Stimulated activated naive CD8-positive, alpha-beta T cell treated with anti-CD3 and anti-CD28 coated beads, Interleukin-15, Interleukin-2, amounts not matched to agents 100 ng/mL and 50 ng/mL, for 24 hours (primary cell): ENCODE data around the gene TMC4.
A peak's percentile ranks its signal among the peaks of the same experiment; 100 is the strongest.
"Not testable (repeated sequence)": the region's sequence is repeated elsewhere in the genome, so short reads cannot be mapped to it uniquely, and the experiment has no call there.

Experiments used
- H3K27ac Mint-ChIP-seq: one replicate; pipeline ENCODE4 v1.8.0; 2021; ENCODE audit warnings: mild to moderate bottlenecking, mixed read lengths
- H3K27me3 Mint-ChIP-seq: one replicate; pipeline ENCODE4 v1.8.0; 2021; ENCODE audit warnings: mixed read lengths
- H3K36me3 Mint-ChIP-seq: one replicate; pipeline ENCODE4 v1.8.0; 2021; ENCODE audit warnings: low read depth, mixed read lengths
- H3K4me1 Mint-ChIP-seq: one replicate; pipeline ENCODE4 v1.8.0; 2021; ENCODE audit warnings: low read depth, mixed read lengths
- H3K4me3 Mint-ChIP-seq: one replicate; pipeline ENCODE4 v1.8.0; 2021; ENCODE audit warnings: mild to moderate bottlenecking, mixed read lengths
- H3K9me3 Mint-ChIP-seq: one replicate; pipeline ENCODE4 v1.8.0; 2021; ENCODE audit warnings: mixed read lengths

TMC4 gene

GRCh38 chr19:54207983-54208783, 35.2 kb upstream of the TMC4 start:
- peaks cover 86% of the 10 kb centered on the region for H3K4me1 Mint-ChIP-seq
- H3K27me3 Mint-ChIP-seq = no peaks in the 10 kb centered on the region
- H3K4me3 Mint-ChIP-seq = peak overlapping the region; percentile 70
- peak overlapping the region; percentile 89 for H3K27ac Mint-ChIP-seq
- H3K36me3 Mint-ChIP-seq = peaks cover 64% of the 10 kb centered on the region
- no peaks in the 10 kb centered on the region for H3K9me3 Mint-ChIP-seq

- peaks cover 70% of the 10 kb centered on the region for H3K36me3 Mint-ChIP-seq
- peak overlapping the region; percentile 70 for H3K4me3 Mint-ChIP-seq
- no peaks in the 10 kb centered on the region for H3K9me3 Mint-ChIP-seq
These were observed 34.7 kb upstream of the TMC4 start for GRCh38 chr19:54207676-54207982.

DNA sequence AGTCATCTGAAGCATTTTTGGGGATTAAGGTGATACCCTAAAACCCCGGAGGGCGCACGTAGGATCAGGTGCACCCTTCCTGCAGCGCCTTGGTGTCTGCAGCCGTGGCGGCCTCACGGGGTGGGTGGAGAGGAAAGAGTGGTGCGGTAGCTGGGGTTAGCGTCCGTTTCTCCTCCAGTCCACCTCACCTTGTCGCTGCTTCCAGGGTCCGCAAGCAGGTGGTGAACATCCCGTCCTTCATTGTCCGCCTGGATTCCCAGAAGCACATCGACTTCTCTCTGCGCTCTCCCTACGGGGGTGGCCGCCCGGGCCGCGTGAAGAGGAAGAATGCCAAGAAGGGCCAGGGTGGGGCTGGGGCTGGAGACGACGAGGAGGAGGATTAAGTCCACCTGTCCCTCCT, 34.2 kb upstream of the TMC4 start:
- Mint-ChIP-seq H3K27ac (peak overlapping the region; percentile 89), H3K36me3 (peaks cover 74% of the 10 kb centered on the region), H3K4me3 (peak overlapping the region; percentile 70), H3K4me1 (peaks cover 96% of the 10 kb centered on the region)
- not testable (repeated sequence) for H3K27me3 Mint-ChIP-seq, H3K9me3 Mint-ChIP-seq

More at GRCh38 chr19:54207676-54207982, 34.7 kb upstream of the TMC4 start:
- peaks cover 92% of the 10 kb centered on the region for H3K4me1 Mint-ChIP-seq
- peak overlapping the region; percentile 89 for H3K27ac Mint-ChIP-seq
- H3K27me3 Mint-ChIP-seq = no peaks in the 10 kb centered on the region

- peak overlapping the region; percentile 70 for H3K4me3 Mint-ChIP-seq
- no peaks in the 10 kb centered on the region for H3K27me3 Mint-ChIP-seq
- H3K36me3 Mint-ChIP-seq = peaks cover 78% of the 10 kb centered on the region
- peak overlapping the region; percentile 89 for H3K27ac Mint-ChIP-seq
- peaks cover 97% of the 10 kb centered on the region for H3K4me1 Mint-ChIP-seq
- no peaks in the 10 kb centered on the region for H3K9me3 Mint-ChIP-seq
These were observed 33.8 kb upstream of the TMC4 start for GRCh38 chr19:54206831-54207177.

GRCh38 chr19:54206030-54206830, 33.3 kb upstream of the TMC4 start:
- H3K27ac Mint-ChIP-seq = peak overlapping the region; percentile 89
- H3K4me3 Mint-ChIP-seq = peak overlapping the region; percentile 98
- peaks cover 83% of the 10 kb centered on the region for H3K36me3 Mint-ChIP-seq
- H3K4me1 Mint-ChIP-seq = peaks cover 98% of the 10 kb centered on the region
- no peaks in the 10 kb centered on the region for H3K27me3 Mint-ChIP-seq
- H3K9me3 Mint-ChIP-seq = no peaks in the 10 kb centered on the region

DNA sequence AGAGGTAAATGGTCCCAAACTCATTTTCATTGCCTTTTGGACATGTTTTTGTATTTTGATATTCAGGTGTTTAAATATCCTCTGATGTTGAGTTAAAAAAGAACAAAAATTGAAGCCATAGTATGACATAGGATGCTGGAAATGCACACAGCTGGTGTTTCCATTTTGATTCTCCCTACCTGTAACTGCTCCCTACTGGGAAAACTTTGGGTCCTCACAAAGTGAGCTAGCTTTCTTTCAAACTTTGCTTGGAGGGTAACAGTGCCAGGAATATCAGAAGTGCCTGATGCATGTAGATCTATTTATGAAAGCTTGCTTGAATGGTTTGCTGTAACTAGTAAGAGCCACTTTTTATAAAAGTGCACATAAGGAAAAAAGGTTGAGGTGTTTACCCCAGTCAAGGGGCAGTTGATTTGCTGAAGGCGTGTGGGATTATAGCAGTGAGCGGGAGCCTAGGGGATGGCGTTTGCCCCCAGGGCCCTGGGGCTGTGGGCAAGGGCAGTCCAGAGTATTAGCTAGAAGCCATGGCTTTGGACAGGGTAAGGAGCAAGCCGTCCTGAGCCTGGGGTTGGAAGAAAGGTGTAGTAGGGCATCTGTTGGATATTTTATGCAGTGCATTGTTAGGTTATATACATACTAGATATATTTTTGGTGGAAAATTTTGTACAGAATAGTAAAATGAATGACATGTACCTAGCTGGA, 32.0 kb upstream of the TMC4 start:
- peaks cover 84% of the 10 kb centered on the region for H3K36me3 Mint-ChIP-seq
- peaks cover 91% of the 10 kb centered on the region for H3K4me1 Mint-ChIP-seq
- H3K27me3 Mint-ChIP-seq = no peaks in the 10 kb centered on the region
- peak overlapping the region; percentile 81 for H3K27ac Mint-ChIP-seq
- no peaks in the 10 kb centered on the region for H3K9me3 Mint-ChIP-seq
- H3K4me3 Mint-ChIP-seq = peak overlapping the region; percentile 98

GRCh38 chr19:54203151-54203611, 30.2 kb upstream of the TMC4 start:
- H3K27ac Mint-ChIP-seq = peak overlapping the region; percentile 100
- peaks cover 82% of the 10 kb centered on the region for H3K4me1 Mint-ChIP-seq
- H3K36me3 Mint-ChIP-seq = peaks cover 76% of the 10 kb centered on the region
- H3K4me3 Mint-ChIP-seq = peak overlapping the region; percentile 98
- no peaks in the 10 kb centered on the region for H3K27me3 Mint-ChIP-seq
- no peaks in the 10 kb centered on the region for H3K9me3 Mint-ChIP-seq

GRCh38 chr19:54201980-54202379, 29.0 kb upstream of the TMC4 start:
- H3K9me3 Mint-ChIP-seq = no peaks in the 10 kb centered on the region
- peak overlapping the region; percentile 98 for H3K4me3 Mint-ChIP-seq
- H3K27me3 Mint-ChIP-seq = no peaks in the 10 kb centered on the region
- peak overlapping the region; percentile 100 for H3K27ac Mint-ChIP-seq
- H3K36me3 Mint-ChIP-seq = peaks cover 64% of the 10 kb centered on the region
- peaks cover 70% of the 10 kb centered on the region for H3K4me1 Mint-ChIP-seq

DNA sequence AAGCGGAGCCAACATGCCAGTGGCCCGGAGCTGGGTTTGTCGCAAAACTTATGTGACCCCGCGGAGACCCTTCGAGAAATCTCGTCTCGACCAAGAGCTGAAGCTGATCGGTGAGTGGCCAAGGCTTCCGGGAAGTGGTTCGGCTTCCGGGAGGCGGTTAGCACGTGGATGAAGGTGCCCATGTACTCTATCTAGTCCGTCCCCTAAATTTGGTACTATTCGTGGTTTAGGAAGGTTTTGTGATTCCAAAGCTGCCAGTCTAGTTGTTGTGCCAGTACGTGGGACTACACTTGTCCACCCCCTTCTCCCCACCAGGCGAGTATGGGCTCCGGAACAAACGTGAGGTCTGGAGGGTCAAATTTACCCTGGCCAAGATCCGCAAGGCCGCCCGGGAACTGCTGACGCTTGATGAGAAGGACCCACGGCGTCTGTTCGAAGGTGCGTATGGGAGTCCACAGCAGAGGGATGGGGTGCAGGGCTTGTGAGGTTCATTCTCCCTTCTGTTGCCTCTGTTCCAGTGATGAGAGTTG, 28.3 kb upstream of the TMC4 start:
- Mint-ChIP-seq H3K27me3 (no peaks in the 10 kb centered on the region), H3K4me3 (peak overlapping the region; percentile 98), H3K27ac (peak overlapping the region; percentile 100), H3K4me1 (peaks cover 62% of the 10 kb centered on the region), H3K9me3 (no peaks in the 10 kb centered on the region), H3K36me3 (peaks cover 57% of the 10 kb centered on the region)

DNA sequence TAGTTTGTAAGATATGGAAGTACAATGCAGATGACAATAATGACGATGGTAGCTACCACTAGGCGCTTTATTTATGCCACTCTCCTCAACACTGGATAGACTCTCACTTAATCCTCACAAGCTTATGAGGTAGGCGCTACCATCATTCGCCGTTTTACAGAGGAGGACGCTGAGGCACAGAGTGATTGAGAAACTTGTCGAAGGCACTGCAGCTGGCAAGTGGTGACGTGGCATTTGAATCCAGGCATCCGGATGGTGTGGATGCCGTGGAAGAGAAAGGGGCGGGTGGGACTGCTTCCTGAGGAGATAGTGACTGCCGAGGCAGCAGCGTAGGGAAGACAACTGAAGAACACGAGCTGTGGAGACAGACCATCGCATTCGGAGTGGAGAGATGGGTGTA, 26.4 kb upstream of the TMC4 start:
- H3K27me3 Mint-ChIP-seq = no peaks in the 10 kb centered on the region
- no peaks in the 10 kb centered on the region for H3K9me3 Mint-ChIP-seq
- peaks cover 44% of the 10 kb centered on the region for H3K4me1 Mint-ChIP-seq
- H3K36me3 Mint-ChIP-seq = peaks cover 52% of the 10 kb centered on the region
- peak overlapping the region; percentile 79 for H3K27ac Mint-ChIP-seq
- peak overlapping the region; percentile 98 for H3K4me3 Mint-ChIP-seq

DNA sequence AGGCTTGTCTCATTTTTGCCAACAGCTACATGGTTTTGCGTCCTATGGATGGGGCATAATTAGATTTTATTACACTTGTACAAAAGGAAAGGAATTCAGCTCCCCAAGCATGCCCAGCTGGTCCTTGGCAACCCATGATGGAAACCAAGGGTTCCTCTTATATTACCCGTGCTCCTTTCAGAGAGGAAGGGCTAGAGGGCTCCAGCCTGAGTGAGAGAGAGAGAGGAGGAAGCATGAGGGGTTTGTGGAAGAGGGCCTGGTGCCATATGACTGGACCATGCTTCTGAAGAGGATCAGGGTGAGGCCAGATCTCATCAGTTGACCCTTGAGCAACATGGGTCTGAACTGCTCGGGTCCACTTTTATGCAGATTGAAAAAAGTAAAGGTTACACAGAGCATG, 24.2 kb upstream of the TMC4 start:
- Mint-ChIP-seq H3K9me3 (no peaks in the 10 kb centered on the region), H3K36me3 (peaks cover 48% of the 10 kb centered on the region), H3K4me1 (peaks cover 33% of the 10 kb centered on the region), H3K4me3 (no peak overlapping the region), H3K27ac (no peak overlapping the region), H3K27me3 (no peaks in the 10 kb centered on the region)

- peaks cover 33% of the 10 kb centered on the region for H3K4me1 Mint-ChIP-seq
- H3K36me3 Mint-ChIP-seq = peaks cover 43% of the 10 kb centered on the region
- no peak overlapping the region for H3K4me3 Mint-ChIP-seq
- H3K27ac Mint-ChIP-seq = no peak overlapping the region
- no peaks in the 10 kb centered on the region for H3K27me3 Mint-ChIP-seq
- no peaks in the 10 kb centered on the region for H3K9me3 Mint-ChIP-seq
These were observed 23.6 kb upstream of the TMC4 start for GRCh38 chr19:54196536-54196935.

GRCh38 chr19:54194463-54194862, 21.5 kb upstream of the TMC4 start:
- H3K27me3 Mint-ChIP-seq, H3K4me3 Mint-ChIP-seq, H3K9me3 Mint-ChIP-seq: not testable (repeated sequence)
- peaks cover 33% of the 10 kb centered on the region for H3K36me3 Mint-ChIP-seq
- H3K4me1 Mint-ChIP-seq = peaks cover 24% of the 10 kb centered on the region
- peak overlapping the region; percentile 3 for H3K27ac Mint-ChIP-seq

- Mint-ChIP-seq H3K36me3 (peaks cover 33% of the 10 kb centered on the region), H3K9me3 (no peaks in the 10 kb centered on the region), H3K27ac (peak overlapping the region; percentile 84), H3K4me3 (peak overlapping the region; percentile 39), H3K27me3 (no peaks in the 10 kb centered on the region), H3K4me1 (peaks cover 21% of the 10 kb centered on the region)
These were observed 20.1 kb upstream of the TMC4 start for GRCh38 chr19:54193011-54193410.
